ENCODE results near the gene TAS1R3. TPM values are rescaled to one million over a fixed set of nuclear protein-coding genes. Genes with fewer than 3 reads are reported as not detected.

Gene TAS1R3
- total RNA-seq, 1 experiment from 2014 or later, result 0.07 TPM

GRCh38 chr1:1374589-1374928 lies 43.5 kb downstream of the TAS1R3 start (continued):
- TF ChIP-seq ZBTB33 (IDR thresholded peaks at IDR 0.05; ENCODE audit: extremely low read depth, insufficient replicate concordance, low read length), result no peak
- TF ChIP-seq CBX3 (IDR thresholded peaks at IDR 0.05; ENCODE audit: low read depth), result no peak
- no peak for TF ChIP-seq CEBPB (IDR thresholded peaks at IDR 0.05; ENCODE audit: low read depth)
- TF ChIP-seq ELF1 (IDR thresholded peaks at IDR 0.05; ENCODE audit: borderline replicate concordance, low read depth), result no peak
- no peak for TF ChIP-seq FOSL1 (IDR thresholded peaks at IDR 0.05; ENCODE audit: low read depth)
- TF ChIP-seq EZH2phosphoT487 (IDR thresholded peaks at IDR 0.05; ENCODE audit: borderline replicate concordance), result no peak

GRCh38 chr1:1374929-1375662 lies 44.0 kb downstream of the TAS1R3 start, which contains the start of gene AURKAIP1:
TSS of gene AURKAIP1 (minus strand) at chr1:1375207. CDS start at chr1:1374756, 451 bp downstream.
- ChIA-PET RAD21 (ENCODE audit: low non-redundant PET in 1 of 2, low total read pairs in 2 of 2, uncharacterized antibody in 2 of 2, unreplicated experiment in 2 of 2) (interaction anchor here in 1 of 2 experiments (0.8 to 1.2 kb wide), 2 partner anchors 24 to 27 kb away, joined by 3 to 4 read pairs; partner anchors contain the start of gene CCNL2), CTCF (interaction anchor here (0.8 to 1.8 kb wide), 8 partner anchors 24 to 130 kb away, joined by 3 to 9 read pairs (median 4); partner anchors contain the start of gene CCNL2), POLR2A (interaction anchor here (0.6 to 2.1 kb wide), 8 partner anchors 11 to 470 kb away, joined by 3 to 6 read pairs (median 4); partner anchors contain the start of gene CCNL2)
- peak within 1 kb of the TSS; percentile 73 to 93 for H3K4me3 ChIP-seq (replicated peaks in 1 of 2; ENCODE audit: low read depth in 1 of 2, low read length in 2 of 2)
- peaks cover 0 to 11% of the 10 kb centered on the region in 2 experiments; a peak in 1 of 4 replicates for H3K36me3 ChIP-seq (ENCODE audit: control insufficient read depth in 1 of 2, insufficient read depth in 2 of 2, low read length in 2 of 2)
- H2AFZ ChIP-seq (ENCODE audit: low read depth, low read length, poor library complexity, severe bottlenecking), result no peak within 1 kb of the TSS
- intact Hi-C loops (cut with micrococcal nuclease), result loop anchor here (1.0 to 2.0 kb wide), 3 partner anchors 30 to 130 kb away; no protein-coding TSS in a partner anchor
- ATAC-seq, result peak; percentile 89
- peaks cover 29% of the 10 kb centered on the region for H3K79me2 ChIP-seq (ENCODE audit: insufficient read depth, low read length)
- peaks cover 14 to 33% of the 10 kb centered on the region in 2 experiments for H3K4me1 ChIP-seq (ENCODE audit: control insufficient read depth in 1 of 2, insufficient read depth in 2 of 2, low read length in 2 of 2)
- H3K9me2 ChIP-seq (ENCODE audit: insufficient read depth), result no peaks in the 10 kb centered on the region
- BruUV-seq (replicated peaks), result no TSS peak
- peak; percentile 100 for DNase-seq (ENCODE audit: low read depth, low spot score)
- H3K27ac ChIP-seq (ENCODE audit: low read depth, low read length), result peak within 1 kb of the TSS; percentile 99
- H3K4me2 ChIP-seq (ENCODE audit: low read length), result peak within 1 kb of the TSS; percentile 79
- peak within 1 kb of the TSS; percentile 96 for H3K9ac ChIP-seq (ENCODE audit: low read length)
- H3K9me3 ChIP-seq (ENCODE audit: control insufficient read depth in 1 of 2, insufficient read depth in 1 of 2, low read depth in 1 of 2, low read length in 2 of 2), result no peaks in the 10 kb centered on the region
- H3K27me3 ChIP-seq (ENCODE audit: insufficient read depth, low read length), result no peaks in the 10 kb centered on the region
- H4K20me1 ChIP-seq (ENCODE audit: insufficient read depth), result no peaks in the 10 kb centered on the region
- TF ChIP-seq REST (IDR thresholded peaks at IDR 0.05; ENCODE audit: low read depth), result no peak
- TF ChIP-seq SP1 (IDR thresholded peaks at IDR 0.05; ENCODE audit: low read depth), result peak; percentile 95
- peak; percentile 81 for TF ChIP-seq ZFX (IDR thresholded peaks at IDR 0.05)
- no peak for TF ChIP-seq CEBPB (IDR thresholded peaks at IDR 0.05; ENCODE audit: low read depth)
- TF ChIP-seq MAX (IDR thresholded peaks at IDR 0.05), result peak; percentile 94
- TF ChIP-seq ZBTB33 (IDR thresholded peaks at IDR 0.05; ENCODE audit: extremely low read depth, insufficient replicate concordance, low read length), result peak; percentile 96
- peak; percentile 94 for TF ChIP-seq SRF (IDR thresholded peaks at IDR 0.05; ENCODE audit: low read depth)
- TF ChIP-seq CTCF (IDR thresholded peaks at IDR 0.05 in 2 of 3, conservative IDR thresholded peaks at IDR 0.05 in 1 of 3; ENCODE audit: borderline replicate concordance in 1 of 3, insufficient read depth in 1 of 3, low read depth in 2 of 3, low read length in 2 of 3), result peak in 2 of 3 experiments; percentile 16 to 29; a peak in 1 of 6 replicates

Measured in HCT116 (cell line).